Activated CD8-positive, alpha-beta memory T cell treated with anti-CD3 and anti-CD28 coated beads, Interleukin-2, amount 50 U/mL, for 1 hour (primary cell): ENCODE measurements around the gene VCAN.

ENCODE experiments used
- DNase-seq: peaks from one replicate; pipeline ENCODE4 v3.0.0-alpha.2; 2020; ENCODE audit errors: extremely low read depth

VCAN gene

DNA sequence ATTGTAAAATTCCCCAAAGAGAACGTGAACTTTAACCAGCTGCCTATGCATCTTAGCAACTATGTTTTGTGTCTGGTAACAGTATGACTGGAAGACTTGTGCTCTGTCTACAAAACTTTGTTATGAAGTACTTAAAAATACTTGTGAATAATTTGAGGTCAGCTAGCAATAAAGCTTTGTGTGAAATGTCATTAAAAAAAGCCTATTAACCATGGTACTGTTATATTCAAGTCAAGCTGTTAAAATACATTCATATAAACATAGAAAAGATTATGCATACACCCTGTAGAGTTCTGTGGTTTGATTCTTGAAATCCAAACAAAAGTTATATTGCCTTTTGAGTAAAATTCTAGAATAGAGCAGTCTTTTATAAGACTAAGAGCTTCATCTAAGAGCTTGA, 60.1 kb downstream of the VCAN start:
- DNase-seq = no peak

DNA sequence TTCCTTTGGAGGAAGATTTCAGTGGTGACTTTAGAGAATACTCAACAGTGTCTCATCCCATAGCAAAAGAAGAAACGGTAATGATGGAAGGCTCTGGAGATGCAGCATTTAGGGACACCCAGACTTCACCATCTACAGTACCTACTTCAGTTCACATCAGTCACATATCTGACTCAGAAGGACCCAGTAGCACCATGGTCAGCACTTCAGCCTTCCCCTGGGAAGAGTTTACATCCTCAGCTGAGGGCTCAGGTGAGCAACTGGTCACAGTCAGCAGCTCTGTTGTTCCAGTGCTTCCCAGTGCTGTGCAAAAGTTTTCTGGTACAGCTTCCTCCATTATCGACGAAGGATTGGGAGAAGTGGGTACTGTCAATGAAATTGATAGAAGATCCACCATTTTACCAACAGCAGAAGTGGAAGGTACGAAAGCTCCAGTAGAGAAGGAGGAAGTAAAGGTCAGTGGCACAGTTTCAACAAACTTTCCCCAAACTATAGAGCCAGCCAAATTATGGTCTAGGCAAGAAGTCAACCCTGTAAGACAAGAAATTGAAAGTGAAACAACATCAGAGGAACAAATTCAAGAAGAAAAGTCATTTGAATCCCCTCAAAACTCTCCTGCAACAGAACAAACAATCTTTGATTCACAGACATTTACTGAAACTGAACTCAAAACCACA, 67.4 kb downstream of the VCAN start:
- no peak for DNase-seq

DNA sequence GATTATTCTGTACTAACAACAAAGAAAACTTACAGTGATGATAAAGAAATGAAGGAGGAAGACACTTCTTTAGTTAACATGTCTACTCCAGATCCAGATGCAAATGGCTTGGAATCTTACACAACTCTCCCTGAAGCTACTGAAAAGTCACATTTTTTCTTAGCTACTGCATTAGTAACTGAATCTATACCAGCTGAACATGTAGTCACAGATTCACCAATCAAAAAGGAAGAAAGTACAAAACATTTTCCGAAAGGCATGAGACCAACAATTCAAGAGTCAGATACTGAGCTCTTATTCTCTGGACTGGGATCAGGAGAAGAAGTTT, 67.9 kb downstream of the VCAN start:
- DNase-seq = no peak

DNA sequence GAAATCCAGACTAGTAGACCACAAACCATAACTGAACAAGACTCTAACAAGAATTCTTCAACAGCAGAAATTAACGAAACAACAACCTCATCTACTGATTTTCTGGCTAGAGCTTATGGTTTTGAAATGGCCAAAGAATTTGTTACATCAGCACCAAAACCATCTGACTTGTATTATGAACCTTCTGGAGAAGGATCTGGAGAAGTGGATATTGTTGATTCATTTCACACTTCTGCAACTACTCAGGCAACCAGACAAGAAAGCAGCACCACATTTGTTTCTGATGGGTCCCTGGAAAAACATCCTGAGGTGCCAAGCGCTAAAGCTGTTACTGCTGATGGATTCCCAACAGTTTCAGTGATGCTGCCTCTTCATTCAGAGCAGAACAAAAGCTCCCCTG, 68.6 kb downstream of the VCAN start:
- DNase-seq = no peak

DNA sequence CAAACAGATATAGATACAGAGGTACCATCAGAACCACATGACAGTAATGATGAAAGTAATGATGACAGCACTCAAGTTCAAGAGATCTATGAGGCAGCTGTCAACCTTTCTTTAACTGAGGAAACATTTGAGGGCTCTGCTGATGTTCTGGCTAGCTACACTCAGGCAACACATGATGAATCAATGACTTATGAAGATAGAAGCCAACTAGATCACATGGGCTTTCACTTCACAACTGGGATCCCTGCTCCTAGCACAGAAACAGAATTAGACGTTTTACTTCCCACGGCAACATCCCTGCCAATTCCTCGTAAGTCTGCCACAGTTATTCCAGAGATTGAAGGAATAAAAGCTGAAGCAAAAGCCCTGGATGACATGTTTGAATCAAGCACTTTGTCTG, 69.2 kb downstream of the VCAN start:
- DNase-seq = no peak

DNA sequence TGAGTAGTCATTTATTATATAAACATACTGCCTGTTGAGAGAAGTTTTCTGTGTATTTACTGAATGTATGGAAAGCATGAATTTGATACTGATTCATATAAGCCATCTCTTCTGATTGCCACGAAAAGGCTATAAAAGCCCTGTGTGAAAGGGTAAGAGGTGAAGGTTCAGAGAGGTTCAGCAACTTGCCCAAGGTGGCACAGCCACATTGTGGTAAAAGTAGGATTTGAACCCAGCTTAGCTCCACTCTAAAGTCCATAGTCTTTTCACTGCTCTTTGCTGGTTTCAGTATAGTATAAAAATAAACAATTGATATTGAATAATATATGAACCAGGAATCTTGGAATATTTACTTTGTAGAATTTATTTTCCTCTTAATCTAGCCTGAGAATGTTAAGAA, 71.3 kb downstream of the VCAN start:
- DNase-seq = no peak

DNA sequence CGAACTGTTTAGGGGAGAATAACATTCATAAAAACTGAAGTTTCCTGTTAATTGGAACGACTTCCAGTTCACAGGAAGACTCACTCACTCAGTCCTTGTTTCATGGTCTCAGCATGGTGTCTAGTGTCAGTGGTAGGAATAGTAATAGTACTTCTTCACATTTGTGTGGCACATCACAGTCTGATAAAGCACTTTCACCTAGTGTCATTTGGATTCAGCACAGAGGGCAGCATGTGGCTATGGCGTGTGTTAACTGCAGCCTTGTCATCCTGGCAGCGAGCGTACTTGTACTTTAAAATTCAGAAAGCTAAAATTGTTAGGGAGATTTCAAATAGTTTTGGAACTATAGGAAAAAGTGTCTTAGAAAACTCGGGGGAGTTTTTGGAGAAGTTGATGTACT, 72.4 kb downstream of the VCAN start:
- no peak for DNase-seq

DNA sequence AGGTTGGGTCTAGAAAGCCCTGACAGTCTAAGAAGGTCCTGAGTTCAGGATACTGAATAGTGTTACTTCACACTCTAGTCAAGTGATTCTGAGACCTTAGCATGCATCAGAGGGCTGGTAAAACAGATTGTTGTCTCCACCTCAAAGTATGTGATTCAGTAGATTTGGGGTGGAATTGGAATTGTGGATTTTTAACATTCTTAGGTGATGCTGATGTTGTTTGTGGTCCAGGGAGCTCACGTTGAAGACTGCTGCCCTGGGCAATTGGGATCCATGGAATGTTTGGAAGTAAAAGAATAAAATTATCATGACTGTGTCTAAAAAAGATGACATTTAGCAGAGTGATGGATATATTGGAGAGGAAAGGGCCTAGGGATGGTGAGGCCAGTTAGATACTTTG, 75.6 kb downstream of the VCAN start:
- DNase-seq = no peak

DNA sequence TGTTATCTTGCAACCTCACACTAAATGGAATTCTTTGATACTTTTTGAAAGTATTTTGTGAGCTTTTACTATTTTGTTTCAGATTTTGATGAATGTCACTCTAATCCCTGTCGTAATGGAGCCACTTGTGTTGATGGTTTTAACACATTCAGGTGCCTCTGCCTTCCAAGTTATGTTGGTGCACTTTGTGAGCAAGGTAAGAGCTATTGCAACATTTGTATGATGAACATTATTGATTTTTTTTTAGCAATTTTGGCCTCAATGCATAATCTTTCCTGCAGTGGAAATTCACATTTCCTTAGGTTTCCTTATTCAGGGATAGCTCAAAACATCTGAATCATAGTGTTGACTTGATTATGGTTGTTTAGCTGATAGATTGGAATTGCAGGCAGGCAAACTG, 76.3 kb downstream of the VCAN start:
- no peak for DNase-seq

DNA sequence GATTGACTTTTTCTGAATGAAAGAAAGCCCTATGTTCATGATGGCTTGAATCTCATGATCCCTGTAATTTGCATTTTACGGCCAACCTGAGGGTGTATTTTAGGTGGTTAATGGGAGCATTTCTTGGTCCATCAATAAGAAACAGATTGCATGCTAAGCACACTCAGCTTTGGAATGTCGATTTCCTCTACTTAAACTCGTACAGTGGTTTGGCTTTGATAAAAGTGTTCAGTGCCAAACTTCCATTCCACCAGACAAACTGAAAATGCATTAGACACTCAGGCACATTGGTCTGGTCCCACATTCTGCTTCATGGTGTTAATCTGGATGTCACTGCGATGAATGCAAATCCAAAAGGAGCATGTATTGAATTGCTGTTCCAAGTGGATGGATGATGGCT, 77.0 kb downstream of the VCAN start:
- no peak for DNase-seq

DNA sequence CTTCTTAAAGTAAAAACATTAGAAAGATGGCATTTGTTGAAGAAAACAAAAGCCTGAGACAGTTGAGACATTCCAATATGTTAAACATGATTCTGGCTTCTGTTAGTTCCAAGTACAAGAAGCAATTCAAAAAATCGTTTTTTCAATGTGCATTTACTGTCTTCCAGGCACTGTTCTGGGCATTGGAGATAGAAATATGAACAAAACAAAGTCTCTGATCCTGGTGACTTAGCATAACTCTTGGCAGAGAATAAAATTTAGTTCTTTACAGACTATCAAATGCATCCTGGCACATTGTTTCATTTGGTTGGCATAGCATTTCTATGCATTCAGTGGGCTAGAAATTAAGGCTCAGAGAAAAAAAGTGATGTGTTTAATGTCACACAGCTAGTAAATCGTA, 77.5 kb downstream of the VCAN start:
- no peak for DNase-seq

DNA sequence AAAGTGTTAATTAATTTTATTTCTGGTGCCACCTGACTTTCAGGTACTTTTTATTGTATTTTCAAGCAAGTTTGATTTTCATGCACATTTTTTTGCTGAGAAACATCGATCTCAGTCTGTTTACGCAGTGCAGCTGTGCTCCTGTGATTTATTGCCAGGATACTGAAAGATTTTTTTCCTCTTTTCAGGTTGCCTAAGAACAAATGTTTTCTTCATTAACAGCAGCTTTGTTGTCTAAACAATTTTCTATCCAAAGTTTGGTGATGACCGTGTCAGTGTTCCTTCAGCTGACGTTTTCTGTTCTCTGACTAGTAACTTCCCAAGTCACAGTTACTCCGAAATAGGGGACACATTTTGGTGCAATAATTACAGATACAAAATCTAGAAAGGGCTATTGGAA, 78.1 kb downstream of the VCAN start:
- DNase-seq = no peak

DNA sequence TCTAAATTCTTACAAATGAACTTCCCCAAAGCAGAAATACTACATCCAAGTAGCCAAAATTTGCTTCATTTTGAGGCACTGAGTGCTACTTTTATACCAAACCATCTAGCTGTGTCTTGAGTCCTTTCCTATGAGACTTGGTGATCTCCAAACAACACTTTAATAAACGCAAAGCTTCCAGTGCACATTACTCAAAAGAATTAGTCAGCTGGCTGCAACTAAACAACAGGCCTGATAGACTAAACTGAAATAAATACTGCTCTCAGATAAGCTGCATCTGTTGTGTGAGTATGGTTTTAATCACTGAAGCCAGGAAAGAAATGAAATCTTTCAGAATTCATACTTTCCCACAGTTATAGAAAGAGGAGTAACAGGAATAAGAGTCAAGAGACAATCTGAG, 80.3 kb downstream of the VCAN start:
- DNase-seq = no peak

DNA sequence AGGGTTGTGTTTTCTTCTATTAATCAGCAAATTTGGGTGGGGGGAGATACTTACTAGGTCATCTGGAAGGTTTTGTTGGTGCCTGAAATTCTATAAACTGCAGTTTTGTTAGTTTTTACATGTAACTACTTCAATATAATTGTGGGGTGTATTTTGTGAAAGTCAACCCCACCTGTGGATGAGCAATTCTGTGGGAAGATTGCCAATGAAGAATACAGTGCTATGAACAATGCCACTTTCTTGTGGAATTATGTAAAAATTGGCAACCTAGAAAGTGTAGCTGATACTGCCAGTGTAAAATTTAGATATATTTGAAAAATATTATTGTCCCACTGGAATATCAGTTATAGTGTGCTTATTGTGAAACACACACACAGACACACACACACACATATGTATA, 80.7 kb downstream of the VCAN start:
- no peak for DNase-seq

DNA sequence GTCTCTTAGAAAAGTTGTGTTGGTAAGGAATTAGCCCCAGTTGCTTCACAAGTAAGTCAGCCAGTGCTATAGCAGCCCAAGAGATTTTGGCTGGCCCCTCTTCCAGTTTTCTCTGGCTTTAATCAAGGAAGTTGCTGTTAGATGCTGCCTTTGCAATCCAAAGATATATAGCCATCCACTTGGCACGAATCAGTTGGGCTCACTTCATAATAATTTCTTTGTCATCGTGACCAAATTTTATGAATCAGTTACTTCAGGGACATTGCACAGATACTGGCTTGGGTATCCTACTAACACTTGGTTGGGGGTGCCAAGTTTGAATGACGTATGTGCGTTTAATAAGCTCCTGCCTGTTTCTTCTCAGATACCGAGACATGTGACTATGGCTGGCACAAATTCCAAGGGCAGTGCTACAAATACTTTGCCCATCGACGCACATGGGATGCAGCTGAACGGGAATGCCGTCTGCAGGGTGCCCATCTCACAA, 81.5 kb downstream of the VCAN start:
- DNase-seq = no peak

DNA sequence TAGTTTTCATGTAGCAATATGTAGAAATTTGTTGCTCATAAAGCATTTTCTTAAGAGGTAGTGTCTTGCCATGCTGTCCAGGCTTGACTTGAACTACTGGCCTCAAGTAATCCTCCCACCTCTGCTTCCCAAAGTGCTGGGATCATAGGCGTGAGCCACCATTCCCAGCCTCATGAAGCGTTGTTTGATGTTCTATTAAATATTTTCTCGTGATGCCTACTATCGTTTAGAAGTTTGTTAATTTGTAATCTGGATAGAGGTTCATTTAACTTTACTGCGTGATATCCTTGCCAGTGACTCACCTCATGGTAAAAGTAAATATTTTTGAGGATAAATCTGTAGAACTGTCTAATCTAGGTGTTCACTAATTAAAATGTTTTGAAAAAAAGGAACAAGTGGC, 82.6 kb downstream of the VCAN start:
- DNase-seq = no peak

DNA sequence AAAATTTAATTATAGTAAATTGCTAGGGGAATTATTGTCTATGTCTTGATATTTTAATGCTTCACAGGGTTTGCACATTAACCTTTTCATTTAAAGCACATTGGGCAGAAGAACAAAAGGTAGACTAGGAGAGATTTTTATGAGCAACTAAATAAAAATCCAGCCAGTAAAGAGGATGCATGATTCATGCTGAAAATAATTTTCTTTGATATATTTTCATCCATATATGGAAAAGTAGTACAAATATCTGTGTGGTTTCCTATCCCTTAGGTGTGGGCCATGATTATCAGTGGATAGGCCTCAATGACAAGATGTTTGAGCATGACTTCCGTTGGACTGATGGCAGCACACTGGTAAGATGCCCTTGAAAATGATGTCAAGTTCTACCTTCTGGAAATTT, 83.1 kb downstream of the VCAN start:
- DNase-seq = no peak

DNA sequence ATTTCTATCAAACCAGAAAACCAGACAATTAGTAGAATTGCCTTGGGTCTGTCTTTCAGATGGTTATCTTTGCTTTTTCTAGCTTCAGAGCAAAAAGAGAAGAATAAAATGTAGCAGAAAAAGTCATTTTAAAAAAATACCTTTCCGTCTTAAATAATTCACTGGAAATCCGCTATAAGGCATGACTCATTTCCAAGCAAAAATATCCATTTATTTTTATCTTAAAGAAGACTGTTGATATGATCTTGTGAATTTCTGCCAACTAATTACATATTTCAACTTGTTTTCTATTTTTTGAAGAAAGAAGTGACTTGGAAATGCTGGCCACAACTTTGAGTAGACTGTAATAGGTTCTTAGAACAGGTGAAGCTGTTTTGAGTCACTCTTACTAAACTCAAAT, 83.7 kb downstream of the VCAN start:
- DNase-seq = no peak

DNA sequence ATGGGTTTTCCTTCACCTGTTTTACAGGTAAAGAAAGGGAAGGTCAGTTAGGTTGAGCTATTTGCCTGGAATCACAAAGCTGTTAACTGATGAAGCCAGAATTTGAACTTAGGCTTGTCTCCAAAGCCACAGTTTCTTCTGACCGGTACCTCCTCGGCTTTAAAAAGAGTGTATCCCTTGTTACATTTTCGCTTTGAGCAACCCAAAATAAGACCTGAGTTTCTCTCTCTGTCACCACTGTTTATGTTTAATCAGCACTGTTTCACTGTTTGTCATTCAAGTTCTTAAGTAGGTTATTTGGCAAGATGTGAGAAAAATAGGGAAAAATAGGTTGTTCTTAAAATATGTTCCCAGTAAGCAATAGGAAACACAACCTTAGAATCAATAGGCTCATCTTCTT, 84.6 kb downstream of the VCAN start:
- DNase-seq = no peak

DNA sequence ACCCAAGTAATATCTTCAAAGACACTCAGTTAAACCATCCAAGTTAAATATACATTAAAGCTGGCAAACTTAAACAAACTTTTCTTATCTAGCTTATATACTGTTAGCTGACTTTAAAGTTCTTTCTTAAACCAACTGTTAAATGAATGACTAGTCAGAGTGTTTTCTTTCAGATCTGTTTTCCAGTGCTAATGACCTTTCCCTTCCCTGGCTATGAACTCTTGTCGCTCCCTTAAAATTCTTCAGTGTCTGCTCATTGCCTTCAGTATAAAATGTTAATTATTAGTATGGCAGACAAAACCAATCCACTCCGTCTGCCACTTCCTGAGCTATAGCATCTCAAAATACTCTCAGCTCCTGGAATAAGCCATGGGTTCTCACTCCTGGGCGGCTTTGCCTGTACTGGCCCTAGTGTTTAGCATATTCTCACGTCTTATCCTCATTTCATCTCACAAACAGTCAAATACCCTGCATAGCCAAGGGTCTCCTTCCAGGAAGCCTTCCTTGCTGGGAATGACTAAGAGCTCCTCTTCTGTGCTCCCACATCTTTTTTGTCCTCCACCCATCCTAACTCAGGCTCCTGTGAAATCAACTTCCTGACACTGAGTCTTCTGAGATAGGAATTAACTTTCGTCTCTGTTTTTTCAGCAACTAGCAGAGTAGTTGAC, 87.7 kb downstream of the VCAN start:
- no peak for DNase-seq

DNA sequence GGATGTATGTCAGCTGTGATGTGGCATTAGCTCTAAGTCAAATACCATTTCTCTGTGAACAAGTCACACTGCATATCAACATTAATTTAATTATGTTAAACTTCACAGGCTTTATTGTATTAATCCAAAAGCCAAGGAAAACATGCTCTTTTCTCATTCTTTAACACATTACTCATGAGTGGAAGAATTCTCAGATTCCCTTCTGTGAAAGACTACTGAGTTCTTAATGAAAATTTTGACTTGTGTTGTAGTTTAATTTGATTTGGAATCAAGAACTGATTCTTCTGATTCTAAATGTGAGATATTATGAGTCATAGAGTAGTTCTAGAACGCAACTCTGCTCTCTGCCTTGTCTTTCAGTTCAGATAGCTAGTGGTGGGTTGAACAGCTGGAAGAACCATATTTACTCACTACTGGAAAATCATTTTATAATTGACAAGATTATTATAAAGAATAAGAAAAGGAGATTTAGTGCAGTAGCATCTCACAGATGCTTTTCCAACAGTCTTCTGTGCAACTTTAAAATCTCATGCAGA, 90.6 kb downstream of the VCAN start:
- DNase-seq = no peak

DNA sequence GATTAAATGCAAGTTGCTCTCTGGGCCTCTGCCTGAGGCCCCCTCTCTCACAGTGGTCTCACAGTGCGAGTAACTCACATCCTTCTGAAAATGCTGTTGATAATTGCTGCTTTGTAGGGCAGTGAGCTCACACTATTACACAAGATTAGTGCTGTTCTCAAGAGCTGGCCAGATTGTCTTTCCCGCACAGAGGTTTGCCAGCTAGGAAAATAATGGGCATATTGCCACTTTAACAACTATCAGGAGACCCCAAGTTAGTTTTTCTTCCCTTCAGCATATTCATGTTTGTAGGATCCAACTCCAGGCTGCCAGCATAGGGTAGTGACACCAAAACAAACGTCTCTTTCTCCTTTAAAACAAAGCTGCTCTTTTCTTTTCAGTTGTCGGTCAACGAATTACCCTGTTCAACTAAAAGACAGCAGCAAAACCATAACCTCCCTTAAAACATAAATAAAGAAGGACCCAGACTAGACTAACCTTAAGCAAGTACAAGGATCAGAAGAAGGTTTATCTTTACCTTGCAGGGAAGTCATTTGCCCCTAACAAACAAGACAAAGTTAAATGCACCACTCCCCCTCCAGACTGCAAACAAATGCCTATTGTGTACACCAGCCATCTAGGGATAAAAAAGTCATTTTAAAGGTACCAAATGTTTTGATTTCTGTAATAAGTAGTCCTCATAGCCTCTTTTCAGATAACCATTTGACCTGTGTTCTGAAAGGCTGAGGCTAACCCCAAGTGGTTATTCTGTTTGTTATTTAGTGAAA, 91.4 kb downstream of the VCAN start:
- no peak for DNase-seq

DNA sequence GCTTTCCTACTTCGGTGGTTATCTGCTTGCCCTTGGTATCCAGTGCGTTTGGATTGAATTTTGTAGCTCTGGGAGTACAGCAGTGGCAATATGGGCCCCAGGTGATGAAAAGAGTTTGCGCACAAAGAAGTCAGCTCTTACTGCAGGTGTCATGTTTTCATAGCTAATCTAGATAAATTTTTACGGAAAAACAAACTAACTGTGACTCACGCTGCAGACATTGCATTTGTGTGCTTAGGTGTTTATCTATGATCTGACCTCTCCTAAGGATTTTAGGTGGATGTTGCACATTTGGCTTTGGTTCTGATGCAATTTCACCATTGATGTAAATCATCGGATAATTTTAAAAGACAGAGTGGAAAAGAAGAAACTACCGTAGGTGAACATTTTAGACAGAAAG, 92.1 kb downstream of the VCAN start:
- DNase-seq = no peak
